GM18873 (cell line): ENCODE measurements around the gene CNNM2.

Experiments used
- ATAC-seq: cut with Tn5 transposase; IDR thresholded peaks from one replicate; pipeline ENCODE4 v1.9.1; 2021; ENCODE audit warnings: mild to moderate bottlenecking, moderate library complexity, moderate number of reproducible peaks; ENCODE audit not compliant: unreplicated experiment, low FRiP score

Gene CNNM2

GRCh38 chr10:103067484-103067883 lies 149.4 kb downstream of the CNNM2 start:
- ATAC-seq, result no peak

GRCh38 chr10:103067956-103068355 lies 149.9 kb downstream of the CNNM2 start:
- ATAC-seq, result no peak

- no peak for ATAC-seq
Measured at GRCh38 chr10:103069453-103070331, 151.6 kb downstream of the CNNM2 start.

GRCh38 chr10:103072276-103072675 lies 154.2 kb downstream of the CNNM2 start:
- ATAC-seq, result no peak

- no peak for ATAC-seq
Measured at GRCh38 chr10:103072891-103073290, 154.8 kb downstream of the CNNM2 start.

GRCh38 chr10:103077020-103077419 lies 158.9 kb downstream of the CNNM2 start:
- no peak for ATAC-seq

GRCh38 chr10:103077491-103078308 lies 159.6 kb downstream of the CNNM2 start:
- ATAC-seq, result no peak

- ATAC-seq, result no peak
Measured at GRCh38 chr10:103078309-103078615, 160.2 kb downstream of the CNNM2 start.

- ATAC-seq, result no peak
Measured at GRCh38 chr10:103078676-103079075, 160.6 kb downstream of the CNNM2 start.

GRCh38 chr10:103079100-103079499 lies 161.0 kb downstream of the CNNM2 start:
- no peak for ATAC-seq

GRCh38 chr10:103079946-103080345 lies 161.9 kb downstream of the CNNM2 start:
- ATAC-seq, result no peak

GRCh38 chr10:103080891-103081581 lies 162.9 kb downstream of the CNNM2 start:
- no peak for ATAC-seq

- no peak for ATAC-seq
Measured at GRCh38 chr10:103082683-103083082, 164.6 kb downstream of the CNNM2 start.

GRCh38 chr10:103083266-103083976 lies 165.3 kb downstream of the CNNM2 start:
- no peak for ATAC-seq

- no peak for ATAC-seq
Measured at GRCh38 chr10:103083977-103084320, 165.9 kb downstream of the CNNM2 start.

GRCh38 chr10:103086261-103086660 lies 168.2 kb downstream of the CNNM2 start:
- no peak for ATAC-seq

- ATAC-seq, result no peak
Measured at GRCh38 chr10:103086799-103087198, 168.7 kb downstream of the CNNM2 start.

GRCh38 chr10:103089493-103089892 lies 171.4 kb downstream of the CNNM2 start:
- ATAC-seq, result no peak

GRCh38 chr10:103090911-103091310 lies 172.8 kb downstream of the CNNM2 start:
- no peak for ATAC-seq

- ATAC-seq, result no peak
Measured at GRCh38 chr10:103095005-103095404, 176.9 kb downstream of the CNNM2 start.

GRCh38 chr10:103096130-103096529 lies 178.0 kb downstream of the CNNM2 start:
- ATAC-seq, result no peak
